Measurements from ENCODE around the gene CD74. TPM values are rescaled to one million over a fixed set of nuclear protein-coding genes. Genes with fewer than 3 reads are reported as not detected.
"Not testable (repeated sequence)": the region's sequence is repeated elsewhere in the genome, so short reads cannot be mapped to it uniquely, and the experiment has no call there.

Gene CD74
- total RNA-seq, 4 donors from 2014 or later = 287 to 675 (median 493) TPM

GRCh38 chr5:150419630-150420270 is 7.0 kb upstream of the CD74 start:
- WGBS, 2 donors = 71 to 82% methylated on average over 7 of the region's 7 CpGs
- no peak for DNase-seq
- H3K36me3 ChIP-seq = no peaks in the 10 kb centered on the region
- intact Hi-C loops (cut with DNase I) = no loop called here
- no peak overlapping the region for H3K4me3 ChIP-seq (replicated peaks in 1 of 3)
- no peak overlapping the region for H3K27ac ChIP-seq
- H3K4me1 ChIP-seq = no peaks in the 10 kb centered on the region
- TF ChIP-seq CTCF (IDR thresholded peaks at IDR 0.05) (no peak), POLR2A (IDR thresholded peaks at IDR 0.05) (no peak)
- H3K27me3 ChIP-seq = no peaks in the 10 kb centered on the region
- no peaks in the 10 kb centered on the region for H3K9me3 ChIP-seq

GRCh38 chr5:150413902-150414790 is 1.4 kb upstream of the CD74 start:
- DNase-seq; H3K27me3 ChIP-seq; H3K36me3 ChIP-seq; H3K9me3 ChIP-seq; H3K4me3 ChIP-seq (replicated peaks in 1 of 3); intact Hi-C loops (cut with DNase I): not testable (repeated sequence)
- WGBS, 2 donors = 80 to 82% methylated on average over 16 of the region's 16 CpGs
- peak overlapping the region; percentile 78 to 87 (median 79) for H3K27ac ChIP-seq
- H3K4me1 ChIP-seq = peaks cover 14 to 33% of the 10 kb centered on the region in 2 donors

GRCh38 chr5:150413176-150413901 is 629 bp upstream of the CD74 start:
- no peaks in the 10 kb centered on the region for H3K36me3 ChIP-seq
- WGBS, 2 donors = 54 to 58% methylated on average over 12 of the region's 12 CpGs

GRCh38 chr5:150411245-150411979 is 1.3 kb downstream of the CD74 start:
- WGBS, 2 donors = 84 to 90% methylated on average over 5 of the region's 5 CpGs
- intact Hi-C loops (cut with DNase I) = no loop called here
- DNase-seq = peak; percentile 61 to 64
- peaks cover 14 to 41% of the 10 kb centered on the region in 2 donors for H3K4me1 ChIP-seq
- TF ChIP-seq CTCF (IDR thresholded peaks at IDR 0.05) (no peak), POLR2A (IDR thresholded peaks at IDR 0.05) (no peak)
- no peaks in the 10 kb centered on the region for H3K9me3 ChIP-seq
- H3K36me3 ChIP-seq = no peaks in the 10 kb centered on the region
- H3K4me3 ChIP-seq (replicated peaks in 1 of 3) = peak overlapping the region in 1 of 3 donors; percentile 29
- H3K27ac ChIP-seq = peak overlapping the region; percentile 78 to 87 (median 79)
- no peaks in the 10 kb centered on the region for H3K27me3 ChIP-seq

More at GRCh38 chr5:150413176-150413901, 629 bp upstream of the CD74 start:
- TF ChIP-seq CTCF (IDR thresholded peaks at IDR 0.05) (no peak), POLR2A (IDR thresholded peaks at IDR 0.05) (no peak)
- no peak for DNase-seq
- Histone ChIP-seq H3K27ac (peak overlapping the region; percentile 78 to 87 (median 79)), H3K27me3 (no peaks in the 10 kb centered on the region), H3K4me3 (replicated peaks in 1 of 3) (no peak overlapping the region), H3K4me1 (peaks cover 14 to 36% of the 10 kb centered on the region in 2 donors), H3K9me3 (no peaks in the 10 kb centered on the region)
- intact Hi-C loops (cut with DNase I) = no loop called here

All from thyroid gland (tissue), 4 donors.